Adrenal gland (tissue), 12 donors: ENCODE results near the gene TIGAR. TPM values are rescaled to one million over a fixed set of nuclear protein-coding genes. Genes with fewer than 3 reads are reported as not detected.

Experiments
- DNase-seq, 7 donors: peaks; one replicate each; pipeline ENCODE4 v3.0.0-alpha.2; 2019 to 2020
- H3K27ac ChIP-seq, 5 donors: fragments of 200-600 bp; sonication (generic) in 4 of 5; 1 replicate in 3 of 5; 2 replicates in 2 of 5; pipeline versions ENCODE4 v1.5.1 to v1.8.0; 2016 to 2020; ENCODE audit warnings: mild to moderate bottlenecking in 1 of 5
- H3K27me3 ChIP-seq: fragments of 200-600 bp; 2 replicates; pipeline ENCODE4 v1.8.0; 2021
- H3K36me3 ChIP-seq, 2 donors: fragments of 200-600 bp; replicated peaks in 1 of 2; 1 replicate in 1 of 2; 2 replicates in 1 of 2; pipeline versions ENCODE4 v1.5.1 to v1.8.0; 2018 to 2022
- H3K4me1 ChIP-seq, 2 donors: fragments of 200-600 bp; replicated peaks in 1 of 2; 1 replicate in 1 of 2; 2 replicates in 1 of 2; pipeline versions ENCODE4 v1.5.1 to v1.8.0; 2018 to 2021
- H3K4me3 ChIP-seq, 4 donors: fragments of 200-600 bp; sonication (generic) in 3 of 4; one replicate each; pipeline ENCODE4 v1.5.1; 2016 to 2018
- H3K9me3 ChIP-seq, 3 donors: fragments of 200-600 bp; sonication (generic) in 1 of 3; replicated peaks in 1 of 3; 1 replicate in 2 of 3; 2 replicates in 1 of 3; pipeline versions ENCODE4 v1.5.1 to v1.8.0; 2016 to 2021
- CTCF ChIP-seq, 6 experiments: fragments of 450-650 bp in 4 of 6; fragments of 200-600 bp in 2 of 6; sonication (generic) in 1 of 6; IDR thresholded peaks; 1 replicate in 5 of 6; 2 replicates in 1 of 6; pipeline versions ENCODE4 v1.5.1 to v1.8.0; 2016 to 2021; ENCODE audit warnings: antibody characterized with exemption in 6 of 6, mild to moderate bottlenecking in 2 of 6, moderate library complexity in 1 of 6
- POLR2A ChIP-seq, 2 donors: fragments of 450-650 bp; IDR thresholded peaks; one replicate each; pipeline ENCODE4 v1.6.1; 2017; ENCODE audit warnings: antibody characterized with exemption in 2 of 2, mild to moderate bottlenecking in 2 of 2, moderate library complexity in 1 of 2
- WGBS, 4 donors: extraction: QIAGEN DNeasy Blood & Tissue Kit in 2 of 4; methylation state at CpG; one replicate each; pipeline versions ENCODE4 v1.1.5 to v1.1.7; 2013 to 2017; 5-methylcytosine and 5-hydroxymethylcytosine counted together
- intact Hi-C, 2 donors: fragments of 100-400 bp; cut with DNase I; formaldehyde crosslinking; loops; one replicate each; pipeline versions ENCODE4 v1.14.1 to v1.15.0; 2022 to 2023
- polyA plus RNA-seq, 3 donors: library from polyadenylated mRNA; stranded (reverse); fragments of 200-250 nt in 2 of 3; fragments of 350-450 nt in 1 of 3; fragmentation: Illumina TruSeq in 1 of 3; extraction: RNeasy Lipid Tissue Mini Kit (QIAGEN cat#74804) in 1 of 3; gene quantifications; one replicate each; pipeline ENCODE4 v1.2.3, GENCODE V29; 2013 to 2014
- total RNA-seq, 9 donors: library from RNA; depleted of rRNA in 4 of 9; stranded (reverse); fragments of >200 nt in 4 of 9; fragments of 120-200 nt in 1 of 9; fragmentation: NEBNext Ultra II Directional in 1 of 9; extraction: Animal tissue kit (Norgen Biotek cat#: 25700) in 1 of 9; gene quantifications; one replicate each; pipeline versions ENCODE4 v1.1.0 to v1.2.4, GENCODE V29; 2013 to 2023
- donor health status: healthy with polysubstance abuse.
- donor health status: Bipolar disorder and iron deficiency.
- donor health status: DM: yes; HTN: yes; CAD: no.
- donor health status: DM: no; HTN: no; CAD: no.
- donor health status: DM: no; HTN: no; CAD: no.
- donor health status: DM: yes; HTN: yes; CAD: no.

Gene TIGAR
- total and polyA plus RNA-seq, 12 donors, result 2.5 to 28.2 (median 9.5) TPM

DNA sequence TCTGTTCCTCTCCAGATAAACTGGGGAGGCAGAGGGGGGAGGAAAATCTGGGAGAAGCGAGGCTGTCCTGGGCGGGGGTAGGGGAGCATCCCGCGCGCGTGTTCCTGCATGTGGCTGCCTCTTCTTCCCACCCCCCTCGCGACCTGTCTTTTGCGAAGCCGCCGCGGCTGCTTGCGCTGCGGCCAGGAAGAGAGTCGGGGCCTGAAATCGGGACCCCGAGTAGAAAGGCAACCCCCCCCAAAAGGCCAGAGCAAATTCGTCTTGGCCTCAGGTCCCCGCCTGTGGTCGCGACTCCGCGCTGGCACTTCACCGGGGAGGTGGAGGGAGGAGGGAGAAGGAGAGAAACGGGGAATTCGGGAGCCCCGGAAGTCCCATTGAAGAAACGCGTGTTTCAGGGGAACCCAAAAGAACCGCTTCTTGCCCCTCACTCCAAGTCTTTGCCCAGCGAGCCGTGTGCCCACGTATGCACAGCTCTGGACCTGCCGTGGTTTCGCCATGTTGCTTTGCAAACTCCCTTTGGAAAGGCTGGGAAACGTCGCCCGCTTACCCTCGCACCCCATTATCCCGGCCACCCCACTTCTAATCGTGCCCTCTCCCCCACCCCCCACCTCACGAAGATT is 46.5 kb upstream of the TIGAR start:
- Histone ChIP-seq H3K9me3 (no peaks in the 10 kb centered on the region), H3K4me3 (peak overlapping the region; percentile 84 to 96 (median 84)), H3K27me3 (peaks cover 8% of the 10 kb centered on the region), H3K27ac (peak overlapping the region; percentile 83 to 95 (median 90)), H3K4me1 (peaks cover 46 to 62% of the 10 kb centered on the region in 2 donors), H3K36me3 (peaks cover 0 to 30% of the 10 kb centered on the region in 2 donors)
- TF ChIP-seq CTCF (IDR thresholded peaks at IDR 0.05), result no peak
- TF ChIP-seq POLR2A (IDR thresholded peaks at IDR 0.05), result peak in 1 of 2 donors; percentile 17
- WGBS, 4 donors, result 0 to 1% (median 0%) methylated on average over 25 to 42 of the region's 42 CpGs
- DNase-seq, result peak in 3 of 7 donors; percentile 50 to 59 (median 58)
- intact Hi-C loops, result loop anchor here (5.0 to 10.0 kb wide), 4 partner anchors 167 to 280 kb away; no protein-coding TSS in a partner anchor

DNA sequence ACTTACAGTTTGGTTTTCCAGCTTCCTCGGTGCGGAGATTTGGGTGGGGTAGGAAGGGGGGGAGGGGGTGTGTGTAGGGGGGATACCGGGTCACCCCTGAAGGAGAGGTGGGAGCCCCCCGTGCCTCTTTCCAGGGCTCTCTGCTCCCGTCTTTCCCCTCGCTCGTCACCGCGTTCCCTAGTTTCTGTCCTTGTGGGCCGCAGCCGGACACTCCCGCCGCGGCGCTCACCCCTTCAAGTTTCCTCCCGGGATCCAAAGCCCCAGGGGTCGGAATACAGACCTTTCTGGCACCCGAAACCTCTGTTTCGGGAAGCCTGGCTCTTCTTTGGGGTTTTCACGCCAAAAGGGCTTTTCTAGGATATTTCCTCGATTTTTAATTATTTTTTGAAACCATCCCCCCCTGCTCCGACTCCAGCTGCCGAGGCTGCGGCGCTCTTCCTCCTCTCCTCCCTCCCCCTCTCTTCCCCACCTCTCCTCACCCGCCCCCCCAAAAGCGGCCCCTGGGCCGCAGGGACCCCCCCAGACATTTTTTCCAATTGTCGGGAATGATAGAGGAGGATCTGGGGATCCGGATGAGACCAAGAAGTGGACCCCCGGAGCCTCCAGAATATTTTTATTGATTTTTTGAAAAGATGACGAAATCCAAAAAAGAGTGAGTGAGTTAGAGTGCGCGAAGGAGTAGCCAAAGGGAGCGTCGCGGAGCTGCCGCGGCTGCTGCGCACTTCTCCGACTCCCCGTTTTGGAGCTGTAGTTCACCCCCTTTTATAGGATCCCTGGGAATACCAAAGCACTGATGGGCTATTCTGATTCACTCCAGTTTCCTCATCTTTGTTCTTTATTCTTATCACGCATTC is 45.8 kb upstream of the TIGAR start:
- Histone ChIP-seq H3K27me3 (peaks cover under 1% of the 10 kb centered on the region), H3K4me1 (peaks cover 51 to 66% of the 10 kb centered on the region in 2 donors), H3K4me3 (peak overlapping the region; percentile 84 to 96 (median 84)), H3K9me3 (no peaks in the 10 kb centered on the region), H3K27ac (peak overlapping the region; percentile 83 to 95 (median 90)), H3K36me3 (peaks cover 0 to 36% of the 10 kb centered on the region in 2 donors)
- TF ChIP-seq POLR2A (IDR thresholded peaks at IDR 0.05) (peak; percentile 46 to 58), CTCF (IDR thresholded peaks at IDR 0.05) (no peak)
- peak in 2 of 7 donors; percentile 47 to 52 for DNase-seq
- 1 to 2% (median 2%) methylated on average over 39 to 43 of the region's 43 CpGs for WGBS, 4 donors
- intact Hi-C loops, result loop anchor here (5.0 to 10.0 kb wide), 4 partner anchors 168 to 280 kb away; no protein-coding TSS in a partner anchor

DNA sequence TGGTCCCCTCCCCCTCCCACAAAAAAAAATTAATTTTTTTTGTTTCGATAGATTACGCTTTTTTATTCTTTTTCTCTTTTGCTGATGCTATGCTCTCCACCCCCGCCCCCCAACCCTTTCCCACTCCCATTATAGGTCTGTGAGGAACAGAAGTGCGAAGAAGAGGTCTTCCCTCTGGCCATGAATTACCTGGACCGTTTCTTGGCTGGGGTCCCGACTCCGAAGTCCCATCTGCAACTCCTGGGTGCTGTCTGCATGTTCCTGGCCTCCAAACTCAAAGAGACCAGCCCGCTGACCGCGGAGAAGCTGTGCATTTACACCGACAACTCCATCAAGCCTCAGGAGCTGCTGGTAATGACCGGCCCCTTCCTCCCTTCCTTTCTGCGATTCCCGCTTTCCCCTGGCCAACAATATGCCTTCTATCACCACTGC is 45.1 kb upstream of the TIGAR start:
- peaks cover 0 to 37% of the 10 kb centered on the region in 2 donors for H3K36me3 ChIP-seq
- H3K27me3 ChIP-seq, result no peaks in the 10 kb centered on the region
- 18 to 36% (median 29%) methylated on average over 14 of the region's 14 CpGs for WGBS, 4 donors
- H3K27ac ChIP-seq, result peak overlapping the region in 4 of 5 donors; percentile 83 to 95 (median 91)
- peak overlapping the region in 2 of 4 donors; percentile 85 to 96 for H3K4me3 ChIP-seq
- peaks cover 58 to 67% of the 10 kb centered on the region in 2 donors for H3K4me1 ChIP-seq
- TF ChIP-seq CTCF (IDR thresholded peaks at IDR 0.05) (no peak), POLR2A (IDR thresholded peaks at IDR 0.05) (no peak)
- intact Hi-C loops, result loop anchor here (5.0 to 10.0 kb wide), 4 partner anchors 169 to 281 kb away; no protein-coding TSS in a partner anchor
- no peaks in the 10 kb centered on the region for H3K9me3 ChIP-seq
- DNase-seq, result peak in 5 of 7 donors; percentile 48 to 76 (median 50)
